Glutamatergic neuron (in vitro differentiated cells): ENCODE measurements around the gene TBC1D14. TPM values are rescaled to one million over a fixed set of nuclear protein-coding genes. Genes with fewer than 3 reads are reported as not detected.

Source experiments
- DNase-seq: peaks from one replicate; pipeline ENCODE4 v3.0.0; 2022
- H3K27ac Mint-ChIP-seq: one replicate; pipeline ENCODE4 v1.8.0; 2020; ENCODE audit warnings: mild to moderate bottlenecking, mixed read lengths, inconsistent platforms; ENCODE audit not compliant: unreplicated experiment
- H3K27me3 Mint-ChIP-seq: one replicate; pipeline ENCODE4 v1.8.0; 2020; ENCODE audit warnings: mild to moderate bottlenecking, moderate library complexity, mixed read lengths, inconsistent platforms; ENCODE audit not compliant: unreplicated experiment
- H3K36me3 Mint-ChIP-seq: one replicate; pipeline ENCODE4 v1.8.0; 2020; ENCODE audit warnings: mild to moderate bottlenecking, mixed read lengths, inconsistent platforms; ENCODE audit not compliant: unreplicated experiment
- H3K4me1 Mint-ChIP-seq: one replicate; pipeline ENCODE4 v1.8.0; 2020; ENCODE audit warnings: mild to moderate bottlenecking, low read depth, mixed read lengths, inconsistent platforms; ENCODE audit not compliant: unreplicated experiment
- H3K4me3 Mint-ChIP-seq: one replicate; pipeline ENCODE4 v1.8.0; 2020; ENCODE audit warnings: mild to moderate bottlenecking, mixed read lengths, inconsistent platforms; ENCODE audit not compliant: unreplicated experiment
- H3K9me3 Mint-ChIP-seq: one replicate; pipeline ENCODE4 v1.8.0; 2020; ENCODE audit warnings: mild to moderate bottlenecking, moderate library complexity, mixed read lengths, inconsistent platforms; ENCODE audit not compliant: unreplicated experiment
- CTCF ChIP-seq: fragments of 200-600 bp; sonication (generic); IDR thresholded peaks from one replicate; pipeline ENCODE4 v1.5.0; 2021; ENCODE audit not compliant: partially characterized antibody, unreplicated experiment
- total RNA-seq: library from RNA; stranded (reverse); fragmentation: NEBNext Ultra II Directional; extraction: Animal tissue kit (Norgen Biotek cat#: 25700); gene quantifications from one replicate; pipeline ENCODE4 v1.2.1, GENCODE V29; 2021; ENCODE audit not compliant: unreplicated experiment

The TBC1D14 gene
- total RNA-seq, 1 donor from 2014 or later: 82.2 TPM

GRCh38 chr4:6944301-6945051 is 34.9 kb downstream of the TBC1D14 start:
- Mint-ChIP-seq H3K27ac (peak overlapping the region; percentile 99), H3K4me3 (peak overlapping the region; percentile 84), H3K9me3 (peaks cover 17% of the 10 kb centered on the region), H3K4me1 (peaks cover 56% of the 10 kb centered on the region), H3K36me3 (no peaks in the 10 kb centered on the region), H3K27me3 (peaks cover 12% of the 10 kb centered on the region)
- TF ChIP-seq CTCF: no peak
- DNase-seq: peak; percentile 82

GRCh38 chr4:6945052-6945409 is 35.4 kb downstream of the TBC1D14 start:
- H3K27ac Mint-ChIP-seq: peak overlapping the region; percentile 99
- peak overlapping the region; percentile 84 for H3K4me3 Mint-ChIP-seq
- no peak for DNase-seq
- H3K36me3 Mint-ChIP-seq: peaks cover 2% of the 10 kb centered on the region
- peaks cover 12% of the 10 kb centered on the region for H3K27me3 Mint-ChIP-seq
- H3K4me1 Mint-ChIP-seq: peaks cover 55% of the 10 kb centered on the region
- peaks cover 17% of the 10 kb centered on the region for H3K9me3 Mint-ChIP-seq
- TF ChIP-seq CTCF: no peak

GRCh38 chr4:6946497-6946896 is 36.9 kb downstream of the TBC1D14 start:
- Mint-ChIP-seq H3K4me1 (peaks cover 45% of the 10 kb centered on the region), H3K27ac (peak overlapping the region; percentile 66), H3K36me3 (peaks cover 6% of the 10 kb centered on the region), H3K27me3 (peaks cover 11% of the 10 kb centered on the region), H3K9me3 (peaks cover 17% of the 10 kb centered on the region), H3K4me3 (no peak overlapping the region)
- DNase-seq: no peak
- TF ChIP-seq CTCF: no peak

GRCh38 chr4:6948134-6948460 is 38.5 kb downstream of the TBC1D14 start:
- Mint-ChIP-seq H3K9me3 (peaks cover 11% of the 10 kb centered on the region), H3K4me1 (peaks cover 41% of the 10 kb centered on the region), H3K36me3 (peaks cover 6% of the 10 kb centered on the region), H3K27me3 (peaks cover 11% of the 10 kb centered on the region), H3K4me3 (no peak overlapping the region), H3K27ac (no peak overlapping the region)
- DNase-seq: no peak
- TF ChIP-seq CTCF: no peak

GRCh38 chr4:6951880-6952381 is 42.3 kb downstream of the TBC1D14 start:
- peak overlapping the region; percentile 34 for H3K4me3 Mint-ChIP-seq
- peak overlapping the region; percentile 66 for H3K27ac Mint-ChIP-seq
- H3K27me3 Mint-ChIP-seq: peaks cover 1% of the 10 kb centered on the region
- H3K9me3 Mint-ChIP-seq: no peaks in the 10 kb centered on the region
- no peak for TF ChIP-seq CTCF
- peaks cover 27% of the 10 kb centered on the region for H3K4me1 Mint-ChIP-seq
- peaks cover 6% of the 10 kb centered on the region for H3K36me3 Mint-ChIP-seq
- DNase-seq: no peak
